HG02623 (cell line): ENCODE data around the gene FAM222A.

ENCODE experiments used
- ATAC-seq: cut with Tn5 transposase; IDR thresholded peaks from one replicate; pipeline ENCODE4 v1.9.1; 2021; ENCODE audit warnings: moderate library complexity; ENCODE audit not compliant: unreplicated experiment

FAM222A gene

DNA sequence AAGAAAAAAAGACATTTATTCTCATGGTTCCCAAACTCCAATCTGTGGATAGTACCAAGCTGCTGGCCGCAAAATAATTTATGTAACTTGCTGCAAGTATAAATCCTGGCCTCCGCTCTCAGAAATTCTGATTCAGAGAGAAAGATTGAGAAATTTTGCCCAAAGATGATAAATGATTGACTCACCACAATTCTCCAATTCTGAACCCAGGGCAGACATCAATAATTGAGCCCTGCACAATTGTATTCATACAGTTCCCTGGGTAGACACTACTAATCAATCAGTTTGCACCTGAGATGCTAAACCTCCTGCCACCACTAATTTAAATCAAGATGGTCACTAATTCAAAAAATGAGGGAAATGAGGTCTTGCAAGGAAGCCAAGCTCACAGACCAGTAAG is 81.4 kb downstream of the FAM222A start:
- ATAC-seq = no peak

DNA sequence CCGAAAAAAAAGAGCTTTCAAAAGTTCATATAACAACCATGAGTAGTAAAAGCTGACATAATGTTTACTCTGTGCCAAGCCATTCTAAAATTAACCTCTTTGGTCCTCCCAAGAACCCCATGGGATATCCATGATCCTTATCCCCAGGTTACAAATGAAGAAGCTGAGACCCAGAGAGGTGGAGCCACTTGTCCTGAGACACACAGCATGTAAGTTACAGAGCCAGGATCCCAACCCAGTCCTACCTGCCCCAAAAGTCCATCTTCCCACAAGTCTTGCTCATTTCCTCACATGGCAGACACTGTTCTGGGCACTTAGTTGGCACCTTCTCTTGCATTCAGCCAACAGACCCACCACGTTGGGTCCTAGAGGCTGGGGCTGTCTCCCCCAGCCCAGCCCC is 82.4 kb downstream of the FAM222A start:
- ATAC-seq = no peak

DNA sequence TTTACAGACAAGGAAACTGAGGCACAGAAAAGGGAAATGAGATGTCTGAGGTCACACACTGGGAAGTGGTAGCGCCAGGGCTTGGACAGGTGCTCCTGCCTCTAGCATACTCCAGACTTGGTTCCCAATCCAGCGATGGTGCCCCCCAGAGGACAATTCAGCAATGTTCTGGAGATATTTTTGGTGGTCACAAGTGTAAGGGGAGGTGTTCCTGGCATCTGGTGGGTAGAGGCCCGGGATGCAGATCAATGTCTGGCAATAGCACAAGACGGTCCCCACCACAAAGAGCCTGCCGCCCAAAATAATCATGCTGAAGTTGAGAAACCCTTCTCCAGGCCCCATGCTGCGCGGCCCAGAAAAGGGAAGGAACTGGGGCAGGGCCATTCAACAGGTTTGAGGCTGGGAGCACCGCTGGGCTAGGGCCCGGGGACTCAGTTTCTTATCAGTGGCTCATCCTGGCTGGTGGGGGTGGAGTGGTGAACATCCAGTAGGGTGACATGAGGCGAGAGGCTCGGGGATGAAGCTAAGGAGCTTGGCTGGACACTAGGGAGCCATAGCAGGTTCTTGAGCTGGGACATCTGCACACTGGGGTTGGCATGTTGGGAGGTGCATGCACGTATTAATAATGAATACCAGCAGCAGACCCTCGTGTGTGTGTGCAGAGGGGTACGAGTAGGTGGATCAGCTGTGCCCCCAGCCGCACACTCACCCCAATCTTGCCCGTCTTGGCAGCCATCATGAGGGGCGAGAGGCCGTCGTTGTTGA is 84.5 kb downstream of the FAM222A start:
- no peak for ATAC-seq

DNA sequence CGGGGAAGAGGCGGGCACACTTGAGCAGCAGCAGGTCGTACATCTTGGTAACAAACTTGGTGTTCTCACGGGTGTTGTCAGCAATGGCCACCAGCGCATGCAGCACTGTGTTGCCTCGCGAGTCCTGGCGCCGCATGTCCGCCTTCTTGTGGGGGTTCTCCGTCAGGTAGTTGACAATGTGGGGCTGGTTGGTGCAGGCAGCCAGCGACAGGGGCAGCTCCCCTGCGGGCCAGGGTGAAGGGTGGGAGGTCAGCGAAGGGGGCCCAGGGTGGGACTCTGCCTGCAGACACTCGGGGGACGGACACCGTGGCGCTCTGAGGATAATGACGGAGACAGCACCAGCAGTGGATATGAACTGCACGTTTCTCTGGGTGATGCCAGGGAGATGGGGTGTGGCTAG is 85.1 kb downstream of the FAM222A start:
- ATAC-seq = no peak

DNA sequence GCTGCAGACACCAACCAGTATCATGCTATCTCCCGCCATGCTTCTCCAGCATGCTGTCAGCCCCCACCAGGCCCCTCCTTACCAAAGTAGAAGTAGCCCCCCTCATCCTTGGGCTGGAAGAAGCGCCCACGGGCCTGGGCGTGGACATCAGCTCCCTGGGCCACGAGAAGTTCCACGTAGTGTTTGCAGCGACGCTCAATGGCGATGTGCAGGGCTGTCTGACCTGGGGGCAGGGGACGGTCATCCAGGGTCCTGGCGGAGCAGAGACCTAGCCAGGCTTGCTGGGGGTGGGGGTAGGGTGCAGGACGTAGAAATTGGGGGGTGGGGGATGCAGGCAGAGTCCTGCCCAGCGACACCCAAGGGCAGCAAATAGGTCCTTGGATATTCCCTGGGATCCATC is 86.9 kb downstream of the FAM222A start:
- no peak for ATAC-seq

DNA sequence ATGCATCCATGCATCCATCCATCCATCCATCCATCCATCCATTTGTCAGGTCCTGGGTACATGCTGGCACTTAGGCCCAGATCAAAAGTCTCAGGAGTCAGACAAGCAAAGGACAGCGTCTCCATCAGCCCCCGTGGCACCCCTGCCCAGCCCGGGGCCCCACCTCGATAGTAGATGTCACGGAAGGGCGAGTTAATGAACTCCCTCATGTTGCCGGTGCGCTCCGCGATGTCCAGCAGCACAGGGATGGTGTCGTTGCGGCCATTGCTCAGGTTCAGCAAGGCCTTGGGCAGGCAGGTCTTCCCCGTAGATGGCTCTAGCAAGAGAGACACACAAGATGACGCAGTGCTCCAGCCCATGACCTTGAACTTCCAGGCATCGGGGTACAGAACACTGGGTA is 89.2 kb downstream of the FAM222A start:
- no peak for ATAC-seq

DNA sequence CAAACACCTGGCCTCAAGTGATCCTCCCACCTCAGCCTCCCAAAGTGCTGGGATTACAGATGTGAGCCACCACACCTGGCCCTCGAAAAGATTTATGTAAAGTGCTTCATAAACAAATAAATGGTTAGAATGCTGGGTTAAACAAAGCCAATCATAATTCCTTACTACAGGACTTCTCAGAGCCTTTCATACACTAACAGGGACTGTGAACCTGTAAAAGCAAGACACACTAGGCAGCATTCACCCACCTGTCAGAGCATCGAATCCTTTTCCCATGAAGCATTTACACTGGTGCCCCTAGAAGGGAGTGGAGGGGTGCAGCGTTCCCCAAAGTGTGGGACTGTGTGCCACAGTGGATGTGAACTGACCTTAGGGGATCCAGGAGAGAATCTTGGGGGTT is 90.1 kb downstream of the FAM222A start:
- ATAC-seq = no peak

DNA sequence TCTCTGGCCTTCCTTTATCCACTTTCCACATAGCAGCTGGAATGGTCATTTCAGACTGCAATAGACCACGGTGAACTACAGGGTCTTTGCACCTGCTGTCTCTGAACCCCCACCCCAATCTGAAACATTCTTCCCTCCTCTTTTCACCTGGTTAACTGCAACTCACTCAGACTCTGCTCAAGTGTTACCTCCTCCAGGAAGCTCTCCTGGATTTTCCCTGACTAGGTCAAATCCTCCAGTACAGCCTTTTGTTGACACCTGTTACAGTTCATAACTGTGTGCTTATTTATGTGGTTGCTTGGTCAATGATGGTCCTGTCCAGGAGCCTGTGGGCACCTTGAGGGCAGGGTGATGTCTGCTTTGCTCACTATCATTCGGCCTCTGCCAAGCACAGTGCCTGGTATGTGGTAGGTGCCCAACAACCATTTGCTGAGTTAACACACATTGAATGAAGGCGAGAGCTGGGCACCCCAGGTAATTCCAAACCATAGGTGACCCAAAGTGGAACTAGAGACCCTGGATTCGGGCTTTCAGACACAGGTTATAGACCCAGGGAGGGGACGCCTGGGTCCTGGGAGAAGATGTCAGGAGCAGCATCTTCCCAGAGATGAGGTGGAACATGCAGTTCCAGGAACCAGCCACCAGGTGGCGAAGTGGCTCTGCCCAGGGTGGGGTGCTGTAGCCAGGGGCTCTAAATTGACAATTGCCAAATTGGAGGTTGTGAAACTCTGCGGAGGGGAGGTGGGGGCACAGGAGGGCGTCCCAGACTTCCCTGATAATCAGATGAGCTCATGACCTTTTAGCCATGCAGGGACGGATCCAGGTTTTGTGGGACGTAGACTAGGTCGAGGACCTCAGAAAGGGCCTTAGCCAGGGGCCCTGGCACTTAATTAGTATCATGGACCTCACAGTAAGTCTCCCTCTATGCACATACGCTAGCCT is 91.5 kb downstream of the FAM222A start:
- no peak for ATAC-seq

DNA sequence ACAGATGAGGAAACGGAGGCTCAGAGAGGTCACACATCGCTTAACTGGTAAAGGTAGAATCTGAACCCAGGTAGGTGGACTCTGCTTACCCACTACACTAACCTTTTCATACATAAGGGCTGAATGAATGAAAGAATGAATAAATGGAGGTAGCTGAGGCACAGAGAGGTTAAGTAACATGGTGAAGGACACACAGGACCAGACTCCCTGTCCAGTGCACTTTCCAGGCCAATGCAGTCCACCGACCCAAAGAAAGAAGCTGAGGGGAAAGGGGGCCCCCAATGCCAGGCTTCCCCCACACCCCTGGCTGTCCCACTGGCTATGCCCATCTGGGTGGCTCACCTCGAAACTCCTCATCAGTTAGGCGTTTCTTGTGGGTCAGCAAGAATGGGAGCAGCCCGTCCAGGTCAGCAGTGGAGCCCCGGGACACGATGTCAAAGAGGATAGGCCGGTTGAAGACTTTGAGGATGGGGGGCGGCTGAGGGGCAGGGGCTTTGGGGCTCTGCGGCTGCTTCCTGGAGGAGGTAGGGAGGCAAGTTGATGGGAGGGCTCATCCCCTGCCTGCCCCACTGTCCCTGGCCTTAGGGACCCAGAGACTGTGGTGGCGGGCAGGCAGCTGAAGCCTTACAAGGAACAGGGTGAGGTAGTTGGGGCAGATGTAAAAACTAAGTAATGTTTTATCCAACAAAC is 94.5 kb downstream of the FAM222A start:
- no peak for ATAC-seq

- no peak for ATAC-seq
These were observed 95.4 kb downstream of the FAM222A start for GRCh38 chr12:109808876-109809646.

DNA sequence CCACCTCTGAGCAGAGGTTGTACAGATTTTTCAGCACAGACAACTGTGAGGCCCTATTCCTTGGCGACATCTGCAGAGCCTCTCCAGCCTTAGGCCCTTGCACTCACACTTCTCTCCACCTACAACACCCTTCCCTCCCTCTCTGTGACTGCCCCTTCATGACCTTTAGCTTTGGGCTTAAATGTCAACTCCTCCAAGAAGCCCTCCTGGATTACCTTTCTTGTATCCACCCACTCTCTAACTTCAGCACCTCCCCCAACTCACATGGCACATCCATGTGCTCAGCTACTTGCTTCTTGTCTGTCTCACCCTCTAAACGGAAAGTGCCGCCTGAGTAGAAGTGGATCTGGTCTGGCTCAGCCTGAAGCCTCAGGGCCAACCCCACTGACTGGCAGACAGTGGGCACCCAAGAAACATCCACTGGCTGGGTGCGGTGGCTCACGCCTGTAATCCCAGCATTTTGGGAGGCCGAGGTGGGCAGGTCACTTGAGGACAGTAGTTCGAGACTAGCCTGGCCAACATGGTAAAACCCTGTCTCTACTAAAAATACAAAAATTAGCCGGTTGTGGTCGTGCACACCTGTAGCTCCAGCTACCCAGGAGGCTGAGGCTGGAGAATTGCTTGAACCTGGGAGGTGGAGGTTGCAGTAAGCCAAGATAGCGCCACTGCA is 97.5 kb downstream of the FAM222A start:
- no peak for ATAC-seq

DNA sequence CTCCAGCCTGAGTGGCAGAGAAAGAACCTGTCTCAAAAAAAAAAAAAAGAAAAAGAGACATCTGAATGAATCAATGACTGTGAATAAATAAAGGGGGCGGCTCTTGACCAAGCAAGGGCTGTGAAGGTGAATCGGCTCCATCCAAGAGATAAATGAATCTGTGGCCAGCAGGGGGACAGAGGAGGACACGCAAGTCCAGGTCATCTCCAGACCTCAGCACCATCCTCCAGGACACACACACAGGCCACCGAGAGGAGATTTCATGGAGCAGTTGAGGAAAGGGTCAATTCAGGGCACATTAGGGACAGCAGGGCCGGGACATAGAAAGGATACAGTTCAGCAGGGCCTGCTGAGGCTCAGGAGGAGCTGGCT is 98.0 kb downstream of the FAM222A start:
- ATAC-seq = no peak

DNA sequence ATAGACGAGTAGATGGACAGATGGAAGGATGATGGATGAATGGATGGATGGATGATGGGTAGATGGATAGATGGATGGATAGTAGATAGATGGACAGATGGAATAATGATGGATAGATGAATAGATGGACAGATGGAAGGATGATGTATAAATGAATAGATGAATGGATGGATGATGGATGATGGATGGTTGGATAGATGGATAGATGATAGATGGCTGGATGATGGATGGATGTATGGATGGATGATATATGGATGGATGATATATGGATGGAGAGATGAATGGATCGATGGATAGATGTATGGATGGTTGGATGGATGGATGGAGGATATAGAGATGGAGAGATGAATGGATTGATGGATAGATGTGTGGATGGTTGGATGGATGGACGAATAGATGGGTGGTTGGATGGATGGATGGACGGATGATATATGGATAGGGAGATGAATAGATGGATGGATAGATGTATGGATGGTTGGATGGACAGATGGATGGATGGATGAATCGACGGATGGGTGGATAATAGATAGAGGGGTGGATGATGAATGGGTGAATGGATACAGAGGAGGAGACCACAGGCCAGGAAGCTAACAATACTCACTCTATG is 100.3 kb downstream of the FAM222A start:
- no peak for ATAC-seq

- no peak for ATAC-seq
These were observed 101.0 kb downstream of the FAM222A start for GRCh38 chr12:109814600-109815150.

DNA sequence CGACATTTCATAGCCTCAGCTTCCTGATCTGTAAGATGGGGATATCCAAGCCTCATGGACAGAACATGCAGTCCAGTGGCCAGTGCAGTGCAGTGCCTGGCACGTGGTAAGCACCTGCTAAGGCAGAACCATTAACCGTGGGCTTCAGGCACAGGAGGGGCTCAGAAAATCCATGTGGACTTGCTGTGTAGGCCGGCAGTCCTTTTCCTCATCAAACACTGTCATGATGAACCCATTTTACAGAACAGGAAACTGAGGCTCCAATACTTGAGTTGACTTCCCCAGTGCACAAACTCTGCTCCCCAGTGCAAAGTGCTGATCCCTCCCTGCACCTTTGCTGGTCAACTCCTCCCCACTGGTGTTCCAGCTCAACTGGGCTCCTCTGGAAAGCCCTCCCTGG is 101.6 kb downstream of the FAM222A start:
- ATAC-seq = no peak

- no peak for ATAC-seq
These were observed 102.4 kb downstream of the FAM222A start for GRCh38 chr12:109815757-109816617.

DNA sequence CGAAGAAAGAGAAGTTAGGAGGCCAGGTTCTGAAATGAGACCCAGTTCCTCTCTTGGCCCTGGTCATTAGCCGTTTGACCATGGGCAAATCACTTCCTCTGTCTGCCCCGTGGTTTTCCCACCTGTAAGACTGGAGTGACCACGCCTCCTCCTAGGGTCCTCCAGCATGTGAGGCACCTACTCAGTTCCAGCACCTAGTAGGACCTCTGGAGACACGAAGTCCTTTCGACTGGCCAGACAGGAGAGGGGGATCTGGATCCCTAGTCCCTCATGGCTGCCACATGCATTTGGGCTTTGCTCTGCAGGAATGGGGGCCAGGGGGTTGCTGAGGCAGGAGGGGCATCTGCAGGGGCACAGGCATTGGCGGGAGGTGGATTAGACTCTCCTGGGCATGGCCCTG is 103.2 kb downstream of the FAM222A start:
- no peak for ATAC-seq

DNA sequence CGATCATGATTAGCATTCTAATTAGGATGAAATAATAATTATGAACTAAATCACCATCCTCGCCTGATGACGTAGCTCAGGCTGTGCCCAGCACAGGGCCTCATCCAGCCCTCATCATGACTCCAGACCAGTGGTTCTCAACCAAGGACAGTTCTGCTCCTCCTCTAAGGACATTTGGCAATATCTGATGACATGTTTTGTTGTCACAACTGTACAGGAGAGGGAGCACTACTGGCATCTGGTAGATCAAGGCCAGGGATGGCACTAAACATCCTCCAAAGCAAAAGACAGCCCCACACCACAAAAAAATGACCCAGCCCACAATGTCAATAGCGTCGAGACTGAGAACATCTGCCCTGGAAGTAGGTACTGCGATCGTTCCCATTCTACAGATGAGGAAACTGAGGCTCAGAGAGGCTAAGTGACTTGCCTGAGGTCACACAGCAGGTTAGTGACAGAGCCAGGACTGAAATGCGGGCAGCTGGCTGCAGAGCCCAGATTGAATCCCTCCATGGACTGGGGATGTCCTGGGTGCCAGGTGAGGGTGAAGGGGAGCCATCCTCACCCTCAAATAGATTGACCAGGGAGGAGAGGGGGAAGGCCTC is 104.1 kb downstream of the FAM222A start:
- no peak for ATAC-seq
